Common myeloid progenitor, CD34-positive (primary cell): ENCODE data around the gene B4GALT5.

Experiments
- CTCF ChIA-PET: fragments of 350-600 bp; sonication (Branson Sonifier 250); formaldehyde crosslinking; loops from one replicate; lab custom pipeline; 2021; ENCODE audit warnings: antibody characterized with exemption; lab: Charles Lee
- POLR2A ChIA-PET: fragments of 350-600 bp; sonication (Branson Sonifier 250); formaldehyde crosslinking; loops from one replicate; lab custom pipeline; 2021; ENCODE audit warnings: antibody characterized with exemption; lab: Charles Lee
- DNase-seq, 3 donors: peaks; one replicate each; pipeline versions ENCODE4 v3.0.0 to v3.0.0-alpha.2; 2013
- H3K27ac ChIP-seq, 2 experiments: 1 replicate in 1 of 2; 2 replicates in 1 of 2; pipeline ENCODE4 v1.7.0; 2013; ENCODE audit warnings: inconsistent platforms in 2 of 2, low read length in 2 of 2, mild to moderate bottlenecking in 2 of 2, low read depth in 1 of 2, moderate library complexity in 1 of 2; ENCODE audit not compliant: severe bottlenecking in 2 of 2, insufficient read depth in 1 of 2, poor library complexity in 1 of 2
- H3K27me3 ChIP-seq, 5 experiments: replicated peaks in 2 of 5; 1 replicate in 3 of 5; 2 replicates in 2 of 5; pipeline versions ENCODE4 v1.6.1 to v1.7.0; 2013; ENCODE audit warnings: low read length in 4 of 5, mild to moderate bottlenecking in 2 of 5, moderate library complexity in 2 of 5, inconsistent platforms in 1 of 5; ENCODE audit not compliant: insufficient read depth in 5 of 5, control insufficient read depth in 4 of 5
- H3K36me3 ChIP-seq, 4 experiments: 1 replicate in 2 of 4; 2 replicates in 2 of 4; pipeline versions ENCODE4 v1.6.1 to v1.7.0; 2013; ENCODE audit warnings: low read length in 3 of 4, control low read depth in 1 of 4, mild to moderate bottlenecking in 1 of 4; ENCODE audit not compliant: control insufficient read depth in 4 of 4, insufficient read depth in 4 of 4
- H3K4me1 ChIP-seq, 4 experiments: 1 replicate in 3 of 4; 2 replicates in 1 of 4; pipeline versions ENCODE4 v1.6.1 to v1.7.1; 2013; ENCODE audit warnings: low read length in 3 of 4, mild to moderate bottlenecking in 3 of 4, control low read depth in 1 of 4, inconsistent platforms in 1 of 4, moderate library complexity in 1 of 4; ENCODE audit not compliant: control insufficient read depth in 4 of 4, insufficient read depth in 4 of 4; ENCODE audit errors: control extremely low read depth in 1 of 4
- H3K4me3 ChIP-seq, 7 experiments: 1 replicate in 4 of 7; 2 replicates in 3 of 7; pipeline versions ENCODE4 v1.5.1 to v1.7.0; 2013; ENCODE audit warnings: mild to moderate bottlenecking in 7 of 7, low read length in 6 of 7, moderate library complexity in 6 of 7, inconsistent platforms in 2 of 7, low read depth in 2 of 7, control low read depth in 1 of 7; ENCODE audit not compliant: insufficient read depth in 4 of 7, control insufficient read depth in 1 of 7; ENCODE audit errors: extremely low read depth in 1 of 7
- H3K9me3 ChIP-seq, 5 experiments: 1 replicate in 4 of 5; 2 replicates in 1 of 5; pipeline versions ENCODE4 v1.6.1 to v1.7.1; 2013; ENCODE audit warnings: low read length in 4 of 5, mild to moderate bottlenecking in 2 of 5, inconsistent platforms in 1 of 5, low read depth in 1 of 5, moderate library complexity in 1 of 5; ENCODE audit not compliant: control insufficient read depth in 4 of 5, insufficient read depth in 2 of 5; ENCODE audit errors: control extremely low read depth in 1 of 5
- WGBS: methylation state at CpG from one replicate; pipeline ENCODE4 v1.1.5; 2013; ENCODE audit not compliant: insufficient coverage; 5-methylcytosine and 5-hydroxymethylcytosine counted together

Gene B4GALT5

DNA sequence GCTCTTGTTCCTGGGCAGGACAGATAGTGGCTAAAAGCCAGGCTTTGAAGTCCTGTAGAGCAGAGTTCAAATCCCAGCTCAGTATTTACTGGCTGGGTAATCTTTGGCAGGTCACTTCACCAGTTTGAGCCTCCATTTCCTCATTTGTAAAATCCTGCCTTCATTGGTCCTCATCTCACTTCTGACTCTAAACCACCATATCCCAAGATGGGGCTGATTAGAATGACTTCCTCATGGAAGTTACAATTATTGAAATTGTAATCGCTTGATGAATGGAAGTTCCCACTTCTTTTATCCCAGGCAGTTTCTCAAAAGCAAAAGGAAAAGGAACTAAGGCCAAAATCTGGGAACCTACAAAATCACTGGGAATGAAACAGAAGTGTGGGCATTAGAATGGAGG is 35.9 kb upstream of the B4GALT5 start:
- CTCF ChIA-PET, result interaction anchor here (1.2 to 1.6 kb wide), 2 partner anchors 8 to 99 kb away, joined by 3 to 4 read pairs; no protein-coding TSS in a partner anchor
- no peak overlapping the region for H3K27ac ChIP-seq
- no peak overlapping the region for H3K4me3 ChIP-seq
- no peaks in the 10 kb centered on the region for H3K9me3 ChIP-seq
- no peak for DNase-seq
- no CpG with 5 or more reads among the region's 1 CpG for WGBS
- no peaks in the 10 kb centered on the region for H3K27me3 ChIP-seq
- no peaks in the 10 kb centered on the region for H3K36me3 ChIP-seq
- peaks cover 0 to 16% (median 0%) of the 10 kb centered on the region in 4 experiments for H3K4me1 ChIP-seq
- POLR2A ChIA-PET, result no interaction called here

DNA sequence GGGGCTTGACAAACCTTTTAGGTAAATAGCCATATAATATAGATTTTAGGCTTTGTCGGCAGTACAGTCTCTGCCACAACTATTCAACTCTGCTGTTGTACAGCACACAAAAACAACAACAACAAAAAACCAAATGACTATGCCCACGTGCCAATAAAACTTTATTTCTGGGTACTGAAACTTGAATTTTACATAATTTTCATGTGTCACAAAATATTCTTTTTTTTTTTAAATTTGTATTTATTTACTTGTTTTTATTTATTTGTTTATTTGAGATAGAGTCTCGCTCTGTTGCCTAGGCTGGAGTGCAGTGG is 34.8 kb upstream of the B4GALT5 start:
- ChIA-PET CTCF (interaction anchor here (1.2 to 1.6 kb wide), 2 partner anchors 9 to 100 kb away, joined by 3 to 4 read pairs; no protein-coding TSS in a partner anchor), POLR2A (no interaction called here)
- 100% methylated on average over 1 of the region's 3 CpGs for WGBS
- DNase-seq, result no peak
- H3K36me3 ChIP-seq, result no peaks in the 10 kb centered on the region
- no peaks in the 10 kb centered on the region for H3K27me3 ChIP-seq
- no peak overlapping the region for H3K27ac ChIP-seq
- no peak overlapping the region for H3K4me3 ChIP-seq
- H3K9me3 ChIP-seq, result no peaks in the 10 kb centered on the region
- H3K4me1 ChIP-seq, result peaks cover 0 to 16% (median 0%) of the 10 kb centered on the region in 4 experiments

DNA sequence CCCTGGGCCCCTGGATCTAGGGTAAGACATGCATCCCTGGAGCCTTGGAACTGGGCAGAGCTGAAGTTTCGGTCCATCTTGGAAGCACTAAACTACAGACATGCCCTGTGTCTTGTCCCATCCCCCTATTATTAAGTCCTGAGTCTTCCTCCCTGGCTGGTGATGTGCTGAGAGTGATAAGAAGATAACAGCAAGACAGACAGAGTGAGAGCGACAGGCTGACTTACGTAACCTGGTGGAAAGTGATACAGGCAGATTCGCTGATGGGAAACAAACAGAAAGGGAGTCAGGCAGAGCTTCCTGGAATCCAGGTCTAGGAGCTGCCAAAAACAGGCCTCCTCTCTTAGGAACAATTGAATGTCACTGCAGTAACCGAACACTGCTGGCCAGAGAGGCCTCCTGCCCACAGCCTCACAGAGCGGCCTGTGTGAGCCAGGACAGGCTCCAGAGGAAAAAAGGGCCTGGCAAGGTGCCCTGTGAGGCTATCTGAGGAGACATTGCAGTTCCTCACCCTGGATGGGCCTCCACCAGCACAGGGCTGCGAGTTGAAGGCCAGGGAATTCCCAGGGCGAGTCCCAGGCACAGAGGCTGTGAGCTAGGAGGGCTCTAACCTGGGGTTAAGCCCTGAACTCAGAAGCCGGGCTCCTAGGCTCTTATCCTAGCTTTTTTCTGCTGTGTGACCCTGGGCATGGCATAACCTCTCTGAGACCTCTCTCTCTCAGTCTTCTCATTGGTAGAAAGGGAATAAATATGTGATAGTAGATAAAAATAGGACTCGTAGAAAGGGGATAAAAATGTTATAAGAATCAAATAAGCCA is 34.2 kb upstream of the B4GALT5 start:
- no peak overlapping the region for H3K27ac ChIP-seq
- ChIA-PET POLR2A (no interaction called here), CTCF (interaction anchor here (1.6 kb wide), 1 partner anchor 101 kb away, joined by 4 read pairs; no protein-coding TSS in a partner anchor)
- no peaks in the 10 kb centered on the region for H3K36me3 ChIP-seq
- no peak overlapping the region for H3K4me3 ChIP-seq
- no peaks in the 10 kb centered on the region for H3K27me3 ChIP-seq
- no peaks in the 10 kb centered on the region for H3K9me3 ChIP-seq
- H3K4me1 ChIP-seq, result peaks cover 0 to 16% (median 0%) of the 10 kb centered on the region in 4 experiments
- DNase-seq, result no peak
- 93% methylated on average over 8 of the region's 10 CpGs for WGBS

DNA sequence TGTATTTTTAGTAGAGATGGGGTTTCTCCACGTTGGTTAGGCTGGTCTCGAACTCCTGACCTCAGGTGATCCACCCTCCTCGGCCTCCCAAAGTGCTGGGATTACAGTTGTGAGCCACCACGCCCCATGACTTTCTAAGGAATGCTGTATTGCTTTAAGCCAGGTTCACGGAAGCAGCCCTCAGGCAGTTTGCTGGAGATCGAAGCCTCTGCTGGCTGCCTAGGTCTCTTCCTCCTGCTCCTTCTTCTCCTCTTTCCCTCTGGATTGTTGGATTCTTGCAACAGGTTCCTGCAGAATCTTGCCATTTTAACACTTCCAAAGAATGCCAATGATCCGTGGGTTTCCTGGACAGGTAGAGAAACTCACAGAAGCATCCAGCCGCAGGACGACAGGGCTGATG is 29.3 kb upstream of the B4GALT5 start:
- Histone ChIP-seq H3K27me3 (no peaks in the 10 kb centered on the region), H3K9me3 (no peaks in the 10 kb centered on the region), H3K36me3 (no peaks in the 10 kb centered on the region), H3K27ac (no peak overlapping the region), H3K4me3 (no peak overlapping the region), H3K4me1 (peaks cover 0 to 1% (median 0%) of the 10 kb centered on the region in 4 experiments)
- no peak for DNase-seq
- WGBS, result 100% methylated on average over 7 of the region's 9 CpGs
- ChIA-PET POLR2A (no interaction called here), CTCF (no interaction called here)

DNA sequence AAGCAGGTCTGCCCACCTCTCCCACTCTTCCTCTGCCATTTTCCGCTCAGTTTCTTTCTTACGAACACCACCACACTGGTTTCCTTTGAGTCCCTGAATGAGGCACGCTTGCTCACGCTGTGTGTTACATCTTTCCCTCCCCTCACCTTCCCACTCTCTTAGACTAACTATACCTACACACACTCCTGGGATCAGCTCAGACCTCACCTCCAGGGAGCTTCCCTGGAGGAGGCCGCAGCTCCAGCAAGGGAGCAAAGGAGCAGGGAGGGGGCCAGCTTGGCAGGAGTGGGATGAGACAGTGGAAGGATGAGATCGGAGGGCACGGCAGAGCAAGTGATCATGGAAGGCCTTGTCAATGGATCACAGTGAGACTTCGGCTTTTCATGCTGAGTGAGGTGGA is 28.3 kb upstream of the B4GALT5 start:
- no peaks in the 10 kb centered on the region for H3K27me3 ChIP-seq
- no peaks in the 10 kb centered on the region for H3K9me3 ChIP-seq
- no peak for DNase-seq
- ChIA-PET CTCF (interaction anchor here (1.0 kb wide), 1 partner anchor 41 kb away, joined by 3 read pairs; no protein-coding TSS in a partner anchor), POLR2A (no interaction called here)
- no peaks in the 10 kb centered on the region for H3K4me1 ChIP-seq
- H3K4me3 ChIP-seq, result no peak overlapping the region
- H3K27ac ChIP-seq, result no peak overlapping the region
- H3K36me3 ChIP-seq, result no peaks in the 10 kb centered on the region
- WGBS, result 100% methylated on average over 4 of the region's 8 CpGs

DNA sequence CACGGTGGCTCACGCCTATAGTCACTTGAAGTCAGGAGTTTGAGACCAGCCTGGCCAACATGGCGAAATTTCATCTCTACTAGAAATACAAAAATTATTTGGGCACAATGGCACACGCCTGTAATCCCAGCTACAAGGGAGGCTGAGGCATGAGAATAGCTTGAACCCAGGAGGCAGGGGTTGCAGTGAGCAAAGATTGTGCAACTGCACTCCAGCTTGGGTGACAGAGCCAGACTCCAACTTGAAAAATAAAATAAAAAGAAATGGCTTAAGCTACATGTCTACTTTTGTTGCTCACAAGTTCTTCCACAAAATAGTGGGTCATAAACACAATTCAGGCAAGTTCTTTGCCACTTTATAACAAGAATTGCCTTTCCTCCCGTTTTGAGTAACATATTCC is 27.1 kb upstream of the B4GALT5 start:
- no peak for DNase-seq
- Histone ChIP-seq H3K36me3 (no peaks in the 10 kb centered on the region), H3K4me1 (no peaks in the 10 kb centered on the region), H3K27me3 (no peaks in the 10 kb centered on the region), H3K9me3 (no peaks in the 10 kb centered on the region), H3K27ac (no peak overlapping the region), H3K4me3 (no peak overlapping the region)
- ChIA-PET CTCF (interaction anchor here (1.4 kb wide), 1 partner anchor 100 kb away, joined by 3 read pairs; no protein-coding TSS in a partner anchor), POLR2A (no interaction called here)
- 82% methylated on average over 2 of the region's 5 CpGs for WGBS

DNA sequence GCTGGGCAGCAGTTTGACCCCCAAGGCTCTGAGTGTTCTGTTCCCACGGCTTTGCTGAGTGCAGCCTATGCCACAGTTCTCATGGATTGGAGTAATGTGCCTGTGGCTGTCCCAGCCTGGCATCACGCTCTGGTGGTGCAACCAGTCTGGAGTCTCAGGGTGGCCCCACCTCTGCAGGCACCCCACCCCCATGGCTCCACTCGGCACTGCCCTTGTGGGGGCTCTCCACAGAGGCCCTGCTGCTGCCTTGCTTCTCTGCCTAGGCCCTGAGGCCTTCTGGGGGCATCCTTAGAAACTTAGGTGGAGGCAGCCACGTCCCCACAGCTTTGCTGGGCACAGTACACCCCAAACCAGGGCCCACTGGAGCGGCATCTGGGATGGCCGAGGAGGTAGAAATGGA is 25.4 kb upstream of the B4GALT5 start:
- no peak overlapping the region for H3K27ac ChIP-seq
- no peaks in the 10 kb centered on the region for H3K9me3 ChIP-seq
- CTCF ChIA-PET, result no interaction called here
- WGBS, result 86% methylated on average over 5 of the region's 6 CpGs
- no peaks in the 10 kb centered on the region for H3K4me1 ChIP-seq
- no peaks in the 10 kb centered on the region for H3K27me3 ChIP-seq
- DNase-seq, result no peak
- POLR2A ChIA-PET, result no interaction called here
- H3K4me3 ChIP-seq, result no peak overlapping the region
- no peaks in the 10 kb centered on the region for H3K36me3 ChIP-seq
